Stimulated activated CD4-positive, alpha-beta T cell treated with anti-CD3 and anti-CD28 coated beads, Interleukin-4, amount 100 ng/mL, for 48 hours (primary cell): ENCODE measurements around the gene FCN1.

Source experiments
- DNase-seq, 2 donors: peaks; one replicate each; pipeline ENCODE4 v3.0.0-alpha.2; 2020; ENCODE audit warnings: low read depth in 2 of 2

Gene FCN1

DNA sequence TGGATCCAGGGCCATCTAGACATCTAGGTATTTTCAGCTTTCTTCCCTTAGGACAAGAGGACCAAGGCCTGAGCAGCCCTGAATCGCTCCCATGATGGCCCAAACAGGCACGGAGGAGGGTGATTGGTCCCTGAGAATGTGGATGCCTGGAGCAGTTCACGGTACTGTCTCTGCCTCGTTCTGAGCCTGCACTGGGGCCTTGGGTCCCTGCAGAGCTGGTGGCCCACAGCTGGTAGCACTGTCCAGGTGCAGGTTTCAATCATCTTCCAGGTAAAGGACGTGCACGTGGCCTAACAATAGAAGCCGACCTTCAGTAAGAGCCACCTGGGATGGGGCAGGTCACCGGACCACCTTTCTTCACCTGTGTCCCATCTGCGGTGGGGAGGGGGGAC, 19.4 kb upstream of the FCN1 start:
- DNase-seq: no peak

DNA sequence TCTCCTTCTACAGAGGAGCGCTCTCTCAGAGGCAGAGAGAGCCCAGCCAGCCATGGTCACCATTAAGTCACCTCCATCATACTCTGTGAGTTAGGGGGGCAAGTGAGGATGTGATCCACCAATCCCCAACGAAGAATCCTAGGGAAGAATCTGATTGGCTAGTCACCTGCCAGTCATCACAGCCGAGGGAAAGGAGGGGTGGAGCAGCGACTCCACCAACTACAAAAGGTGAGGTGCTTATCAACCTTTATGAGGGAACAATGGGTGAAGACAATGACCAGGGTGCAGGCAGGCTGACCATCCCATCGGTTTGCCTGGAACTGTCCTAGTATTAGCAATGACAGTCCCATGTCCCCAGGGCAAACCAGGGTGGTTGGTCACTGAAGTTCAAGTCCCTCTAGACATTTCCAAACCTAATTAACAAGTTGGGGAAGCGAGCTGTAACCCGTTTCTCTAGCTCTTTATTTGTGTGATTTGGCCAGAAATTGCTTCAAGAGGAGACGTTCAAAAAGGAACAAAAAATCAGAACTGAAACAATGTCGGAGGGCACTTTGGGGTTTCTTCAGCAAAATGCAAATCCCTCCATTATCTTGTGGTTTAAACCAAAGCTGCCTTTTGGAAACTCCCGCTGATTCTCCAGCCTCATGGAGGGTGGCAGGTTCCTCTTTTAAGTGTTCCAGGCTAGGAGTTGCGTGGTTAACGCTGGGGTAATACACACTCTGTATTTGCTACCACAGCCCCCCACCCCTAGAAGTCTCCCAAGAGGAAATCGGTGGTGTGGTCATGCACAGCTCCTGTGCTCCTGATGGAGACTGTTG, 18.8 kb upstream of the FCN1 start:
- no peak for DNase-seq

DNA sequence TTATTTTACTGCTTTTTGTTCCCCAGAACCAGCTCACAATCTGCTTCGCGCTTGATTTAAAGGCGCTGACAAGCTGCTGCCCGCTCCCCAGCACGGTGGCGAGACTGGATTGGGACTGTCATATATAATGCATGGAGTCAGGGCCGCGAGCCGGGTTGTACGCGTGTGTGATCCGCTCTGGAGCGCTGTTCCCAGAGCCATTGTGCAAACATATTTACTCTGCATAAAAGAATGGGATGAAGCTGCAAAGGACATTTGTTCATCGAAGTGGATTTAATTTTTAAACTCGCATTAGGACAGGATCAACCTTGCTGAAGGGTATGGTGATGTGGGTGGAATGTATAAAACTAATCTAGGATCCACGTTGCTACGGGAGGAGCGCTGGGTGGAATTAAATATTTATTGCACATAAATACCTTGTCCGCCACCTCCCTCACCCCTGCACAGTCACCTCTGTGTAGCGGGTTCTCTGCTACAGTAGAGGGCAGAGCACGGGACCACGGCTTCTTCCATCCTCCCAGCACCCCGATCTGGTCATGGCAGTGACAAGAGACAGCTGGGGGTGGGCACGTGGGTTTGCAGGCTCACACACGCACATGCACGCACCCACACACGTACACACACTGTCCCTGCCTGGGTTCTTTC, 18.1 kb upstream of the FCN1 start:
- no peak for DNase-seq

DNA sequence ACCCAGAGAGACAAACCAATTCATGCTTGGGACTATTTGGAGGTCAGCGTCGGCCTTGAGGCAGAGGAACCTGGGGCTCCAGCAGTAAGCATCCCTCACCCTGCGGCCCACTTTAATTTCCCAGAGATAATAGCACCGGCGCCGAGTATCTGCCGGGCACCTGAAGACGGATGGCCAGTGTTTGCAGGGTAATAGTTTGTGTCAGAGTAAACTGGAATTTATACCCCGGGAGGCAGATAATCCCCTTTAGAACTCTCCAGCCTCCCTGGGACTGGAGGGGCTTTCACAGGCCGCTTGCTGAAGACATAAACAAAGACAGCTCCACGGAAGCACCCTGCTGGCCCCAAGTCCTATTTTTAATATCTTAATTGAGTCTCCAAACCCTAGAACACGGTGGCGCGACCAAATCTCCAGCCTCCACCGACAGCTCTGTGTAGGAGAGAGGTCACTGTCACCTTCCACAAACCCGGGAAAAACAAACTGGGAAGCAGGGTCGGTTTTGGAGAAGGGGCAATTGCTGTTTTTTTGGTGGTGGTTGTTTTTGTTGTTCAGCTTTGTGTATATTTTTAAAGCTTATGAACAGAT, 17.4 kb upstream of the FCN1 start:
- no peak for DNase-seq

DNA sequence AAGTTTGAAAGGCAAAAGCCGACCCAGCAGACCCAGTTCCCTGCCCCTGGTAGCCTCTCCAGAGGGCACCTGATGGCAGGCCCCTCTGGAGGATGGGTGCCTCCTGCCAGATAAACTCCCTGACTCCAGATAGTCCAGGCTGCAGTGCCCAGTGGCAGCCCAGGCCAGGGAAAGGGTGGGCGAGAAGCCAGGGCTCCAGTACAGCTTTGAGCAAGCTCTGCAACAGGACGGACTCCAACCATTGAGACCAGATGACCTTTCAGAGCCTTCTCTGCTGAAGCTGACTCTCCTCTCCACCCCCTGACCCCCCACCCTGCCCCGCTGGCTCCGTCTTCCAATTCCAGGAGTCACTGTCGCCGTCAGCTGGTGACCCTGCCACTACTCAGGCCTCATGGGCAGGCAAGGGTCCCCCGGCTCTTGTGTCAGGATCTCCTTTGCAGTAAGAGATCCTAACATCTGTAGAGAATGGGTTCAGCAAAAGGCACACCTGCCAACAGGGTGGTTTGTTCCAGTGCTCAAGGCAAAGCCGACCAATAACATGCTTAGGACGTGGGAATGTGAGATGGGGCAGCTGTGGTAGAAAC, 15.5 kb upstream of the FCN1 start:
- DNase-seq: no peak

DNA sequence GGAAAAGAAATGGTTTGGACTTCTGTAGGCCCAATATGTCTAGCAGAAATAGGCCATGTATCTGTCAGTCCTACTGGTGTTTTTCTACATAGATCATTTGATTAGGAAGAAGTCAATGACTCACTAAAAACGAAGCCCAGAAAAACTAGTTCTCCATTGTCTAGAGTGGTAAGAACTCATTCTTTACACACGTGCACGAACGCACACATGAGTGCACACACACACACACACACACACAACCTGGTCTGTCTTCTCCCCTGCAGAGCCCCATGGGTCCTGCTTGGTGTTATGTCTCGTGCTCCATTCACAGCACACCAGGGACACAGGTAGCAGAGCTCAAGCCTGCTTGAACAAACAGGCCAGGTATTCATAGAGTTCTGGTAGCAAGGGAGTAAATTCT, 14.9 kb upstream of the FCN1 start:
- DNase-seq: no peak

DNA sequence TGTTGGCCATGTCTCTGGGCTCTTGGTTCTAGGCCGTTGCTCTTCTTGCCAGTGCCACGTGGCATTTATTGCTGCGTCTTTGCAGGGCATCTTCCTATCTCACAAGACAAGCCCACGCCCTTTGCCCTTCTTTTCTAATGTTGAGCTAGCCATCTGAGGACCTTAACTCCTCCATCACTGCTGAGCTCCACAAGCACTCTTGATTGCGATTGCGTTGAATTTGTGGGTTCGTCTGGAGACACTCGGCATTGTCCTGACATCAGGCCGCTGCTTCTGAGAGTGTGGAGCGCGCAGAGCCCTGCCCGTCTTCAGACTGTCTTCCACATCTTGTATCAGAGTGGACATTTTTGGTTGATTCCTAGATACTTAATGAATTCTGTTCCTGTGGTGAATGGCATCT, 14.5 kb upstream of the FCN1 start:
- DNase-seq: no peak

DNA sequence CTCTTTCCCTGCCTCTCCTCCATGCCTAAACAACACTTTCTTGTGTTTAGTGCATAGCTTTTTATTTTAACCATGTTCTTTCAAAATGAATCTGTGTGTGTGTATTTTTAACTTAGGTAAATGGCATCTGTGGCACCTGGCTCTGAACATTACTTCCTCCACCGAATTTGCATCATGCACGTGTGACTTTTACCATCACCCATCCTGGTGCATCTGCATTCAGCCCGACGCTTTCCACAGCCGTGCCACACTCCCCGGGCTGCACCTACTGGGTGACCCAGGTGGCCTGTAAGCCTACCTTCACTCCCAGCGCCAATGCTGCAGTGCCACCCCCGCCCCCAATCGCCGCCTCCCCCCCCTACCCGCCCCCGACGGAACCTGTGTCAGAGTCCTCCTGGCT, 12.7 kb upstream of the FCN1 start:
- DNase-seq: no peak

DNA sequence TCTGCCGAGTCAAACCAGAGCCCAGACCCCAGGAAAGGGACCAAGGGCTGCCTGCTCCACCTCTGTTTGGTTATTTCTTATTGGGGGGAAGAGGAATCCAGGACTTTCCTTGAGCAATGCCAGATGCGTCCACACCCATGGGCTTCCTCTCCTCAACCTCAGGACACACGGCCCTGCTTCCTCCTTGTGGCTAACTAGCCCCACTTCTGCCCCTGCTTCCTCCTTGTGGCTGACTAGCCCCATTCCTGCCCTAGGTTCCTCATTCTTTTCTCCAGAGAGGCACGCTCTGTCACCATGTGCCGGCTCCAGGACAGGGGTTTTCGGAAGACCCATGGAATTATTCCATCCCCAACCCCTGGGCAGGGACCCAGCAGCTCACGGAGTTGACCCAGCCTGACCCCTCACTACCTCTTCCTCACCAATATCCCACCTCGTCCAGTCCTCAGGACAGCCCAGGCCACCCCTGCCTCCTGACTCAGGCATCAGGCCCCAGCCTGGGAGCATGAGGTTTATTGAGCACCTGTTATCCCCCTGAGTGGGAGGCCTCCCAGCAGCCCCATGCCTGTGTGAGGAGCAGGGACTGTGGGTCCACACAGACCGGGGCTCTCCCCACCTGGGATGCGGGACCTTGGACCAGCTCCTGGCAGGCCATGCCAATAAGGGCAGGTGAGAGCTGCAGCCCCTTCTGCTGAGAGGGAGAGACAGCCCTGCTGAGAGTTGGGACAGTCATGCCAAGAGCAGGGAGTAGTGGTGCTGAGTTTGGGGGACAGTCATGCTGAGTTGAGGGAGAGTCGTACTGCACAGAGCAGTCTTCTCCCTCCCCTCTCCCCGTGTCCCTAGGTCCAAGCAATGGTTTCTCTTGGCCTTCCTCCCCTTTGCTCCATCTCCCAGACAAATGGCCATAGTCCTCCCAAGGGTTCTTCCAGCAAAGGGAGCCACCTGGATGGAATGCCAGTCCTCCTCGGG, 11.8 kb upstream of the FCN1 start:
- no peak for DNase-seq

DNA sequence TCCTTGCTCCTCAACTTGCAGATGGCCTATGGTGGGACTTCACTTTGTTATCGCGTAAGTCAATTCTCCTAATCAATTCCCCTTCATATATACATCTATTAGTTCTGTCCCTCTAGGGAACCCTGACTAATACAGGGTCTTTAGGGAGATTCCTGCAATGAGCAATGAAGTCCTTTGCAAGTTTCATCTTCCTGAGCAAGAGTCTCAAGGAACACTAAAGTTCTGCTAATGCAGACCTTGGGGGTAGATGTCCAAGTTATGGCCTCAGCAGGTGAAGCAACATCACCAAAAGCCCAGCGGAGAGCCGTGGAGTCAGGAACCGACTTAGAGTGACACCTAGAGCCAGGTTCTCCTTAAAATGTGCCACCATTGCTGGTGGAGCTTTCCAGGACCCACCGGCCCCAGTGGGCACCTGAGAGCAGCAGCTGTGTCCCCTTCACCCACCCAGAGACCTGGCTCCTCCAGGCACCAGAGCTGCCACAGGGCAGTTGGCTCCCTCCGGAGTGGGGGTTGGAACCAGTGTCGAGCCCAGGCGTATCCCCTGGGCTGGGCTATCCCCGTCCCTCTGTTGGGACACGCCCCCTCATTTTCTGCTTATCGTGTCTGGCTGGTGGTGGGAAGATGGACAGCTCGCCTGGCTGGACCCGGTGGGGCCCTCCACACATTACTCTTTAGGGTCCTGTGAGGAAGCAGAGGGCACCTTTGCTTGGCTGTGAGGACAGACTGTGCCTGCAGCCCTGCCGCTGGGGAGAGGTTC, 10.9 kb upstream of the FCN1 start:
- DNase-seq: no peak

DNA sequence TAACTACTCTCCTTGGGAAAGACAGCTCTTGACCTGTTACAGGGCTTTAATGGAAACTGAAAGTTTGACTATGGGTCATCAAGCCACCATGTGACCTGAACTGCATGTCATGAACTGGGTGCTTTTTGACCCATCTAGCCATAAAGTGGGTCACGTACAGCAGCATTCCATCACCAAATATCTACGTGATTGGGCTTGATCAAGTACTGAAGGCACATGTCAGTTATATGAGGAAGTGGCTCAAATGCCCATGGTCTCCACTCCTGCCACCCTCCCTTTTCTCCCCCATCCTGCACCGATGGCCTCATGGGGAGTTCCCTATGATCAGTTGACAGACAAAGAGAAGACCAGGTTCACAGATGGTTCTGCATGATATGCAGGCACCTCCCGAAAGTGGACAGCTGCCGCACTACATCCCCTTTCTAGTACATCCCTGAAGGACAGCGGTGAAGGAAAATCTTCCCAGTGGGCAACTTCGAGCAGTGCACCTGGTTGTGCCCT, 7.3 kb upstream of the FCN1 start:
- DNase-seq: no peak

DNA sequence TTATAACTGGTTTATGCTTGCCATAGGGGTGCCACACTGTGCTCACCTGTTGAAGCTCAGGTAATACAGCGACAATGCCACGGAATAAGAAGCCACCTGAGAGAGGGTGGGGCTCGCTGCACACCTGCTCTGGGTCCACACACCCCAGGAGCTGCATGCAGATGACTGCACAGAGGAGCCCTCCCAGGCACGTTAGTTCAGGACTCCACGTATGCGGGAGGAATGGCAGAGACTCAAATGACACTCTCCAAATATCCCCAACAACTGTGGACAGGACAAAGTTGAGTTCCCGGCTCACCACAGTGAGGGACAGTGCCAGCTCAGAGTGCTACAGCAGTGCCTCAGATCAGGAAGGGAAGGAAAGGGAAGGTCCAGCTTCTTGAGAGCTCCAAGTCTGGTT, 5.8 kb upstream of the FCN1 start:
- no peak for DNase-seq

DNA sequence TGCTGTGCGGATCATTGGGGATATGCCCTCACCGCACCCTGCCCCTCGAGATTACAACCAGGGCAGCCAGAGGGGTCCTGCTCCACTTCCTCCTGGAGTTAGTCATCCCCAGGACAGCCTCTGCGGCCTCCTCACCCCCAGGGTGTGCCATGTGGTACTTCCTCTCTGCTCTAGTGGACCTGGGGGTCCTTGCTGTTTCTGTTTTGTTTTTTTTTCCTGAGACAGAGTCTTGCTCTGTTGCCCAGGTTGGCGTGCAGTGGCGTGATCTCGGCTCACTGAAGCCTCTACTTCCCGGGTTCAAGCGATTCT, 5.2 kb upstream of the FCN1 start:
- no peak for DNase-seq

DNA sequence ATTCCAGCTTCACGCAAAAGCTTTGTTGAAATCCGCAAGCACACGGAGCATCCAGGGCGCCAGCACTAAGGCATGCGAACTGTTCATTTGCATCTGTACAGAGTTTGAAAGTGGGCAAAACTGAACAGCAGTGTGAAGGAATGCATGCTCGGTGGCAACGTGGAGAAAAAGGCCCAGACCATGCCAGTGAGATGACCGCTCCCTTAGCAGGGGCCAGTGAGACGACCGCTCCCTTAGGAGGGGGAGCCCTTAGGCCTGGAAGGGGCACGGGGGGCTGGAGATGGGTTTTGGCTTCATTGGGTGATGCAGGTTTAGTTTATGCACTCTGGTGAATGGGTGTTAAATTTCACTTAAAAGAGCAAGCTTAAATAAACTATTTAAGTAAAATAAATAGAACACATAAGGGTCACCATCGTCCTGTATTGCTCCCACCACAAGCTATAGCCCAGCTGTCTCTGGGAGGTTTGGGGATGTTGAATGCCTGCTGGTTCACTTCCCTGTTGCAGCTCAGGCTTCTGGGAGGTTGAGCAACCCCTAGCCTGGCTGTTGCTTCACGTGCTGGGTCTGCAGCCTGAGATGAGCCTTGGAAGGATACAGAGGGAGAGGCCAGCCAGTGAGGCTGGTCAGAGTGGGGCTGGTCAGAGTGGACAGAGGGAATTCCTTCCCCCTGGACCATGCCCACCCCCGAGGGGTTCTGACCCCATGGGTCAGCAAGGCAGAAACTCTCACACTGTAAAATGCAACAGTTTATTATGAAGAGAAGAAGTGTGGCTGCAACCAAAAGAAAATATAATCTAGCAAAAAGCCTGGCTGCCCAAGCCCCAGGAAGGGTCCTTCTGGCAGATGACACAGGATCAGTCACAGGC, 4.6 kb upstream of the FCN1 start:
- DNase-seq: no peak

DNA sequence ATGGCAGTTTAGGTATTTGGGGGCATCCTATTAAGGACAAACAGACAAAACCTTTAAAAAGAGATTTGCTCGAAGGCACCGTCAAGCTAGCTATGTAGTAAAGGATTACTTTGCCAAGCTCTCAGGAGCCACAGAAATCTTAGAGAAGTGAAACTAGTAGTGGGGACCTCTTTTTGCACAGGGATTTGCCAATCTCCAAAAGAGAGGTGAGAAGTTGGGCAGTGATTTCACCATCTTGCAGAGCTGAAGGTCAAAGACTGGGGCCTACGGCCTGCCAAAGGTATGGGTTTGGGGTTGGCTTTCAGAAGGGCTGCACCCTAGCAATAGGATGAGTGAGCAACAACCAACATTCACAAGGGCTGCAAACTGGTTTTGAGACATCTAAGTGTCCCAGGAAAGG, 1.6 kb upstream of the FCN1 start:
- no peak for DNase-seq

DNA sequence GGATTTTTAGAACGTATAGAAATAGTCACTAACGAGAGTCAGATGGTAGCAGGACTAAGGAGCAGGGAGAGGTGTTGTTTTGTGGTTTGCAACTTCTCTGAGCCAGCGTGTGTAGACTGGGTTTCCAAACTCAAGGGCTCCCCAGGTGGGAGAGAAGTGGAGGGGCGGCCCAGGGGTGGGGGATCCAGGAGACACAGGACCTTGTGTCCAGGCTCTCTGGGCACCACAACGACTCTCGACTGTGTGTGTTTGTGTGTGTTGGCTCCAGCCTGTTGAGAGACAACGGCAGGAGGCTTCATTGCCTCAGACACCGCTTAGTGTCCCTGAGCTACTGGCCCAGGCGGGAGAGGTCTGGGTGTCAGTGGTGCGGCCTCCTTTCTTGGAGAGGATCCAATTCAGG, 934 bp upstream of the FCN1 start:
- no peak for DNase-seq

DNA sequence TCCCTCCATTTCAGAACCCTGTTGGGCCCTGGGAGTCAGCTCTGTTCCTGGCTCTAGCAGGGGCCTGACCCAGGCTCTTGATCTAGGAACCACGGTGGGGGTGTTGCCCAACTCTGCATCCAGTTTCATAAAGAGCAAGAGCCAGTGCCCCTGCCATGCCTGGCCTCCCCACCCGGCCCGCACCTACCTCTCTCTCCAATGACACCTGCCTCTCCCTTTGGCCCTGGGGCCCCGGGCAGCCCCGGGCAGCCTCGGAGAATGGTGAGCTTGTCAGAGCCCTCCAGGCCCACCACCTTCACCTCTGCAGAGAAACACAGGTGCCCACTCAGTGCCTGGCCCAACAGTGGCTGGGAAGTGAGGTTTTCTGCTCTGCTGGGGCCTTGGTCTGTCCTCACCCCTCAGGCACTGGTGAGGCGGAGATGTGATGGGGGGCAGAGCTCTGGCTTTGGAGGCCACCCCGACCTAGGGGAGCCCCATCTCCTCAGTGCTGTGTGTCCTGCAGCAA, 1.5 kb downstream of the FCN1 start:
- no peak for DNase-seq

DNA sequence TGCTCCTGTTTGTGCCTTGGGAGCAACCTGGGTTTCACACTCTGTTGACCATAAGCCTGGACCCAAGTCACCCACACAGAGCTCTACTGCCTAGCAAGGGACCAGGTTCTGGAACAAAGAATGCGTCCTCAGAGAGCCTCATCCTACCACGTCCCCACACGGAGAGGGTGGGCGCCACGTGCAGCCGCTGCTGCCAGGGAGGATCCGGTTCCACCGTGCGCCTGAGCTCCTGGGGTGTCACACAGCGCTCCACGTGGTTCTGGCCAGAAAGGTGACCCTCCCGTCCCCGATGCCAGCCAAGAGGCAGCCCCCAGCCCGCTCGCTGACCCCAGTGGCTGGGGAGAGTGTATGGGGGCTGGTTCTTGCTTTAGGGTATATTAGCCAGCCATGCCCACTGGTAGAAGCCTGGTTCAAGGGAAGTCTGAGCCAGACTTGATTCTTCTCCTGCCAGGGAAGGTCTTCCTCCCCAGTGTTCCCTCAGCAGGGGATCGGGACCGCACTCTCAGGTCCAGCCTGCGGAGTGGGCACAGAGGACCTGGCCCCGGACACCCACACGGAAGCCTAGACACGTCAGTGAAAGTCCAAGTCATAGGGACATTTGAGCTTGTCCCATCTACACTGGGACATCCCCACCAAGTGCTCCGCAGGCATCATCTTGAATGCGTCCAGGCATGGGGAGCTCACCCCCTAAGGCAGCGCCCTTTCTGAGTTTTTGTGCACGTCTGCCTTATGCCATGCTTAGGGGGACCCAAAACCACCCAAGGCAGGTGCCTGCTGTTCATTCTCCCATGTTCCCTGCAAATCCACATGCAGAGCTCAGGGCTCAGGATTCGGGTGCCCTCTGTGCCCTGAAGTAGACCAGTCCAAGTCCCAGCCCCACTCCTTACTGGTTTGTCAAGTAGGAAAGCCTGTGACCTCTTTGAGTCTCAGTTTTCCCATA, 2.4 kb downstream of the FCN1 start:
- no peak for DNase-seq

DNA sequence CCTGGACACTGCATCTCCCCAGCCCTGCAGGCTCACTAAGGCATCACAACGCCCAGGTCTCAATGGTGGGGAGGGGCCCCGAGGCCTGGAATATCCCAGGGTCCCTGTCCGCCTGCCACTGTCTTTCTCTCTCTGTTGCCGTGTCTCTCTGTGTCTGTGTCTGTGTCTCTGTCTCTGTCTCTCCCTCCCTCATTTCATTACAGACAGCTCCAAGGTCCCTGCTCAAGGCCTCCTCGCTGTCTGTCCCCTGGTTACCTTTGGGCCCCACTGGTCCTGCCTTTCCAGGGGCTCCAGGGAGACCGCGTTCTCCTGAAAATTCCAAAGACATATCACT, 3.2 kb downstream of the FCN1 start:
- no peak for DNase-seq
